Stimulated activated CD4-positive, alpha-beta T cell treated with anti-CD3 and anti-CD28 coated beads, Interleukin-2, amount 100 ng/mL, for 4 hours (primary cell): ENCODE measurements around the gene AP1M2.
"Not testable (repeated sequence)": the region's sequence is repeated elsewhere in the genome, so short reads cannot be mapped to it uniquely, and the experiment has no call there.

Experiments
- DNase-seq: peaks from one replicate; pipeline ENCODE4 v3.0.0-alpha.2; 2020; ENCODE audit warnings: low read depth

The AP1M2 gene

GRCh38 chr19:10538204-10538983 lies 48.7 kb downstream of the AP1M2 start:
- no peak for DNase-seq

- no peak for DNase-seq
Measured at GRCh38 chr19:10537668-10538067, 49.4 kb downstream of the AP1M2 start.

GRCh38 chr19:10535613-10536012 lies 51.5 kb downstream of the AP1M2 start:
- DNase-seq: no peak

- no peak for DNase-seq
Measured at GRCh38 chr19:10533646-10534386, 53.3 kb downstream of the AP1M2 start.

GRCh38 chr19:10532457-10532856 lies 54.7 kb downstream of the AP1M2 start:
- DNase-seq: no peak

- DNase-seq: not testable (repeated sequence)
Measured at GRCh38 chr19:10526887-10527286, 60.2 kb downstream of the AP1M2 start.

GRCh38 chr19:10525636-10526035 lies 61.5 kb downstream of the AP1M2 start:
- no peak for DNase-seq

GRCh38 chr19:10523135-10523636 lies 63.9 kb downstream of the AP1M2 start:
- no peak for DNase-seq
